Keratinocyte (primary cell): Measurements from ENCODE around the gene PDZD7. TPM values are rescaled to one million over a fixed set of nuclear protein-coding genes. Genes with fewer than 3 reads are reported as not detected.

Experiments used
- DNase-seq: peaks from one replicate; pipeline ENCODE4 v3.0.0-alpha.2; 2011; ENCODE audit warnings: low read depth, missing footprints, low spot score
- FAIRE-seq: peaks from 2 replicates; lab custom pipeline; 2011; peaks lifted over from hg19 to GRCh38; lab: Jason Lieb, UNC
- H2AFZ ChIP-seq: 2 replicates; pipeline ENCODE4 v1.6.0; 2012; ENCODE audit warnings: low read length, control low read depth, inconsistent platforms; ENCODE audit not compliant: control insufficient read depth
- H3K27ac ChIP-seq: 2 replicates; pipeline ENCODE4 v1.5.1; 2011; ENCODE audit warnings: low read length; ENCODE audit not compliant: control insufficient read depth, insufficient read depth
- H3K27me3 ChIP-seq: 3 replicates; pipeline ENCODE4 v1.6.0; 2011; ENCODE audit warnings: low read length; ENCODE audit not compliant: control insufficient read depth, insufficient read depth; ENCODE audit errors: extremely low read depth
- H3K36me3 ChIP-seq, 2 experiments: 2 replicates in 1 of 2; 3 replicates in 1 of 2; pipeline ENCODE4 v1.5.1; 2011; ENCODE audit warnings: low read length in 2 of 2, mild to moderate bottlenecking in 1 of 2; ENCODE audit not compliant: control insufficient read depth in 2 of 2, insufficient read depth in 2 of 2; ENCODE audit errors: extremely low read depth in 1 of 2
- H3K4me1 ChIP-seq: 3 replicates; pipeline ENCODE4 v1.5.1; 2011; ENCODE audit warnings: low read length; ENCODE audit not compliant: control insufficient read depth, insufficient read depth; ENCODE audit errors: extremely low read depth
- H3K4me2 ChIP-seq: 3 replicates; pipeline ENCODE4 v1.6.0; 2011; ENCODE audit warnings: low read depth, low read length; ENCODE audit not compliant: control insufficient read depth, insufficient read depth; ENCODE audit errors: extremely low read depth
- H3K4me3 ChIP-seq, 3 experiments: fragments of 200-600 bp in 1 of 3; sonication (generic) in 1 of 3; 2 replicates in 2 of 3; 3 replicates in 1 of 3; pipeline ENCODE4 v1.5.1; 2011 to 2016; ENCODE audit warnings: low read length in 3 of 3, mild to moderate bottlenecking in 3 of 3, control low read depth in 2 of 3, inconsistent platforms in 1 of 3, low read depth in 1 of 3, mixed read lengths in 1 of 3, mixed run types in 1 of 3, moderate library complexity in 1 of 3; ENCODE audit not compliant: control insufficient read depth in 2 of 3, insufficient read depth in 2 of 3; ENCODE audit errors: extremely low read depth in 1 of 3
- H3K79me2 ChIP-seq: 2 replicates; pipeline ENCODE4 v1.6.0; 2012; ENCODE audit warnings: low read length; ENCODE audit not compliant: control insufficient read depth, insufficient read depth
- H3K9ac ChIP-seq: 3 replicates; pipeline ENCODE4 v1.6.0; 2011; ENCODE audit warnings: low read length; ENCODE audit not compliant: control insufficient read depth, insufficient read depth; ENCODE audit errors: extremely low read depth
- H3K9me1 ChIP-seq: 3 replicates; pipeline ENCODE4 v1.6.0; 2011; ENCODE audit warnings: low read length; ENCODE audit not compliant: control insufficient read depth, insufficient read depth; ENCODE audit errors: extremely low read depth
- H3K9me3 ChIP-seq: 2 replicates; pipeline ENCODE4 v1.5.1; 2012; ENCODE audit warnings: low read depth, low read length; ENCODE audit not compliant: control insufficient read depth
- H4K20me1 ChIP-seq: 3 replicates; pipeline ENCODE4 v1.6.0; 2011; ENCODE audit warnings: low read length; ENCODE audit not compliant: control insufficient read depth, insufficient read depth; ENCODE audit errors: extremely low read depth
- EZH2 ChIP-seq: IDR thresholded peaks from one replicate; pipeline ENCODE4 v1.6.1; 2012; ENCODE audit warnings: inconsistent platforms, mild to moderate bottlenecking, low read length, moderate library complexity
- dilution Hi-C: fragments of 300-500 bp; cut with MboI; formaldehyde crosslinking; loops from one replicate; pipeline ENCODE4 v1.7.0; 2020; ENCODE audit warnings: low sequenced_read_pairs; ENCODE audit not compliant: extremely low pct_ligation_motif_present
- polyA plus RNA-seq, 5 experiments: library from polyadenylated mRNA; depleted of rRNA in 3 of 5; stranded (reverse) in 3 of 5; stranded (forward) in 1 of 5; unstranded in 1 of 5; fragments of >200 nt; gene quantifications; 1 replicate in 1 of 5; 2 replicates in 3 of 5; 3 replicates in 1 of 5; pipeline versions ENCODE4 v1.2.1 to v1.2.3, GENCODE V29; 2011 to 2012; ENCODE audit warnings: missing spikeins in 2 of 5, low read depth in 1 of 5, low replicate concordance in 1 of 5
- TF ChIP-seq, protein P1 (sequence below), 3 experiments: IDR thresholded peaks in 1 of 3; conservative IDR thresholded peaks in 1 of 3; optimal IDR thresholded peaks in 1 of 3; 2 replicates in 2 of 3; 3 replicates in 1 of 3; pipeline versions ENCODE3 to v1.5.1; 2011; ENCODE audit warnings: low read length in 3 of 3, mild to moderate bottlenecking in 3 of 3, moderate library complexity in 2 of 3, control low read depth in 1 of 3, inconsistent platforms in 1 of 3; ENCODE audit not compliant: insufficient read depth in 2 of 3; ENCODE audit errors: extremely low read depth in 1 of 3

PDZD7 gene
- polyA plus RNA-seq, 1 donor (not counting 4 experiments of a cell fraction or from before 2014, with no cell fraction given) = 0.54 TPM

DNA sequence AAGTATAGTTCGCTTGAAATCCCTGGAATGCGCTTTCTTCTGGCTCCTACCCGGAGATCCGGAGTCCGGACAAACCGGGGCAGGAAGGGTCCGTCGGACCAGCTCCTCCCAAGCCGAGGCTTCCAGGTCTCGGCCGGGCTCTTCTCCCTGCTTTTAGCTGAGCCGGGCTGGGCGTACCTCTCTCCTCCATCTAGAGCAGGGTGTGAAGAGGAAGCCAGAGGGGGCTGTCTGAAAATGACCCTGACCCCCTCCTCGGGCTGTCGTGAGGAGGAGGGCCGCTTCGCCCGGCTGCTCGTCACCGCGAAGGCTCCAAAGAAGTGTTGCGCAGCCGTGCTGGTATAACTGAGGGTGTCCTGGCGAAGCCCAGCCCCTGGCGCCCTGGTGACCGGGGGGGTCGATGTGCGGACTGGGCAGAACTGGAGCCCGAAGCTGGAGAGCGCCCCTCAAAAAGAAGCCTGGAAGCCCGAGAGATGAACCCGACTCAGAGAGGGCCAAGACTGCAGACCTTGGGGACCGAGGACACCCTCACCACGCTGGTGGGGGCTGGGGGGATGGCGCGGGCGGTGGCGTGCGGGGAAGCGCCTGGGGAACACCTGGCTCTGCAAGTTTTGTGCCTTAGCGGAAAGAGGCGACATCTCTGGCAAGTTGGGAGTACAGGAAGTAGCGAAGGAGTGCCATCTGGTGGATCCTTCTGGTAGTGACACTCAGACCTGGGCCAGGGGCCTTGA is 36.6 kb upstream of the PDZD7 start:
- Histone ChIP-seq H3K4me3 (peak overlapping the region; percentile 41 to 78 (median 66)), H3K4me2 (peak overlapping the region; percentile 84), H3K9me3 (no peaks in the 10 kb centered on the region), H2AFZ (peak overlapping the region; percentile 84), H3K4me1 (peaks cover 9% of the 10 kb centered on the region), H3K36me3 (no peaks in the 10 kb centered on the region), H3K9ac (peak overlapping the region; percentile 49), H3K79me2 (no peaks in the 10 kb centered on the region), H3K27ac (no peak overlapping the region), H4K20me1 (no peaks in the 10 kb centered on the region), H3K27me3 (peaks cover 22% of the 10 kb centered on the region), H3K9me1 (no peaks in the 10 kb centered on the region)
- dilution Hi-C loops = no loop called here
- DNase-seq (no peak), FAIRE-seq (peak; percentile 87)
- peak; percentile 88 for TF ChIP-seq EZH2
- TF ChIP-seq, protein P1, sequence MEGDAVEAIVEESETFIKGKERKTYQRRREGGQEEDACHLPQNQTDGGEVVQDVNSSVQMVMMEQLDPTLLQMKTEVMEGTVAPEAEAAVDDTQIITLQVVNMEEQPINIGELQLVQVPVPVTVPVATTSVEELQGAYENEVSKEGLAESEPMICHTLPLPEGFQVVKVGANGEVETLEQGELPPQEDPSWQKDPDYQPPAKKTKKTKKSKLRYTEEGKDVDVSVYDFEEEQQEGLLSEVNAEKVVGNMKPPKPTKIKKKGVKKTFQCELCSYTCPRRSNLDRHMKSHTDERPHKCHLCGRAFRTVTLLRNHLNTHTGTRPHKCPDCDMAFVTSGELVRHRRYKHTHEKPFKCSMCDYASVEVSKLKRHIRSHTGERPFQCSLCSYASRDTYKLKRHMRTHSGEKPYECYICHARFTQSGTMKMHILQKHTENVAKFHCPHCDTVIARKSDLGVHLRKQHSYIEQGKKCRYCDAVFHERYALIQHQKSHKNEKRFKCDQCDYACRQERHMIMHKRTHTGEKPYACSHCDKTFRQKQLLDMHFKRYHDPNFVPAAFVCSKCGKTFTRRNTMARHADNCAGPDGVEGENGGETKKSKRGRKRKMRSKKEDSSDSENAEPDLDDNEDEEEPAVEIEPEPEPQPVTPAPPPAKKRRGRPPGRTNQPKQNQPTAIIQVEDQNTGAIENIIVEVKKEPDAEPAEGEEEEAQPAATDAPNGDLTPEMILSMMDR (optimal IDR thresholded peaks at IDR 0.05 in 1 of 3, IDR thresholded peaks at IDR 0.05 in 1 of 3, conservative IDR thresholded peaks at IDR 0.05 in 1 of 3; ENCODE audit: extremely low read depth in 1 of 3, insufficient read depth in 2 of 3, low read length in 3 of 3) = peak; percentile 69 to 87 (median 86)

DNA sequence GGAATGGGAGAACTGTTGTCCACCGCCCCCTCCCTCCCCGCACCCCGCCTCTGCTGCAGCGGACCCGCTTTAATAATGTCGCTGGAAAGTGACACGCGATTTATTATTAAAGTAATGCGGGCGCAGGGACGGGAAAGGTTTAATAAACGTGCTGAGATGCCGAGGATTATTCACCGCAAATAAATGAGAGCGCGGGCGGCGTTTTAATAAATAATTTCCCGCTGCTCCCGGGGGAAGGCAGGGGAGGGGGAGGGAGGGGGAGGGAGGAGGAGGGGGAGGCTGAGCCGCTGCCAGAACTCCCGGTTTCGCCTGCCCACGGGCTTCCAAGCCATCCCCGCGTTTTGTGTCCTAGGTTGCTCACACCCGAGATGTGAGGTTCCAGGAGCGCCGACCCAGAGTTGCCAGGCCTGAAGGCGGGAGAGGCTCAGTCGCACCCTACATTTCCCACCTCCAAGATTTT is 36.0 kb upstream of the PDZD7 start:
- Histone ChIP-seq H3K4me3 (peak overlapping the region; percentile 41 to 78 (median 66)), H3K27me3 (peaks cover 25% of the 10 kb centered on the region), H3K4me1 (peaks cover 13% of the 10 kb centered on the region), H3K36me3 (no peaks in the 10 kb centered on the region), H4K20me1 (no peaks in the 10 kb centered on the region), H3K27ac (no peak overlapping the region), H3K4me2 (peak overlapping the region; percentile 84), H3K9me3 (no peaks in the 10 kb centered on the region), H2AFZ (peak overlapping the region; percentile 84), H3K9ac (peak overlapping the region; percentile 49), H3K79me2 (no peaks in the 10 kb centered on the region), H3K9me1 (no peaks in the 10 kb centered on the region)
- DNase-seq (no peak), FAIRE-seq (no peak)
- TF ChIP-seq, protein P1 (optimal IDR thresholded peaks at IDR 0.05 in 1 of 3, IDR thresholded peaks at IDR 0.05 in 1 of 3, conservative IDR thresholded peaks at IDR 0.05 in 1 of 3; ENCODE audit: extremely low read depth in 1 of 3, insufficient read depth in 2 of 3, low read length in 3 of 3) = no peak
- TF ChIP-seq EZH2 = peak; percentile 41
- dilution Hi-C loops = no loop called here
